Retinal pigment epithelial cell (primary cell): ENCODE measurements around the gene NXN.

ENCODE experiments used
- DNase-seq: peaks from one replicate; pipeline ENCODE4 v3.0.0-alpha.2; 2010; ENCODE audit warnings: low read depth
- H3K4me3 ChIP-seq: 2 replicates; pipeline ENCODE4 v1.5.1; 2011; ENCODE audit warnings: mild to moderate bottlenecking, low read length, control low read depth, moderate library complexity
- CTCF ChIP-seq: conservative IDR thresholded peaks from 2 replicates; pipeline ENCODE4 v1.5.1; 2011; ENCODE audit warnings: low read depth, low read length, control low read depth, inconsistent platforms

The NXN gene

GRCh38 chr17:1011138-1011537 lies 31.6 kb upstream of the NXN start:
- H3K4me3 ChIP-seq = no peak overlapping the region
- DNase-seq = no peak
- TF ChIP-seq CTCF = no peak

- DNase-seq = no peak
- no peak for TF ChIP-seq CTCF
- no peak overlapping the region for H3K4me3 ChIP-seq
These were observed 31.0 kb upstream of the NXN start for GRCh38 chr17:1010586-1010985.

DNA sequence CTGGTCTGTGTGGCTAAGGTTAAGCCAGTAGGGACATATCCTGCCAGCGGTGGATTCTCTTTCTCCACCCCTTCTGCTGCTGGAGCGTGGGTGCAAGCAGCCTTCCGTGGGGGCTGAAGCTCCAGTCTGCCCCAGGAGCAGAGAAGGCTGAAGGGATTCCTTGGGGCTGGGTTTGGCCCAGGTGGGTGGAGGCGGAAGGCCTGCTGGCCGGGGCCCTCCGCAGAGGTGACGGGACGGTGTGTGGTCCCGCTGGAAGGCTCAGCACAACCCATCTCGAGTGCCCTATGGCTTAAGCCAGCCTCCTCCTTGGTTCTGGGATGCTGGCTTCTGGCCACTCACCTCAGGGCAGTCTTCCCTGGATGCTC lies 30.5 kb upstream of the NXN start:
- H3K4me3 ChIP-seq = no peak overlapping the region
- no peak for DNase-seq
- no peak for TF ChIP-seq CTCF

DNA sequence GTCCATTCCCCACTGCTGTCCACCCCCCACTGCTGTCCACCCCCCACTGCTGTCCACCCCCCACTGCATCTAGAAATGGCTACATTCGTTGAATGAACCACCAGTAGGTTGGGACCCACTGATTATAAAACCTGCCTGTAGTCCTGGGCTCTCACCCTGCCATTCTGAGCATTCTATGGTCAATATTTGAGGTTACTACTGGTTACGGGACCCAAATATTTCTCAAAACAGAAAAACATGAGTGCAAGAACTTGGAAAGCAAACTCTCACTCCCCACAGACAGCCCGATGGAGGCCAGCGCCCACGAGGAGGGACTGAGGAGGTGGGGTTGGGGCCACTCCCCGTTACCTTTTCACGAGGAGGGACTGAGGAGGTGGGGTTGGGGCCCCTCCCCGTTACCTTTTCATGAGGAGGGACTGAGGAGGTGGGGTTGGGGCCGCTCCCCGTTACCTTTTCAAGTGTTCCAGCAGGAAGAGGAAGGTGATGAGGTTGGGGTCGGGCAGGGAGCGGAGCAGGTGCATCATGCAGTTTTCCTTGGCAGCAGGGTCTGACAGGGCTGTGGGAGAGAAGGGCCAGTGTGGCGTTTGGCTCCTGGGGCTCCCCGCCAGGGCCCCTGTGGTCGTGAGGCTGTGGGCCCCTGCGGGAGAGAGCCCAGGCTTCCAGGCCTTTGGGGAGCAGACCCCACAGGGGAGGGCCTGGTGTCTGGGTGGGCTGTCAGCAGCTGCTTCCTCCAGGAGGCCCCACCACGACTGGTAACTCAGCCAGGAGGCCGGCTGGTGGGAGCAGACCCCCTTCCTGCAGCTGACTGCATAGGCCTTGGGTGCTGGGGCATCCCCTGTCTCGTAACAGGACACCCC lies 29.9 kb upstream of the NXN start:
- no peak for DNase-seq
- no peak for TF ChIP-seq CTCF
- no peak overlapping the region for H3K4me3 ChIP-seq

GRCh38 chr17:1008008-1008761 lies 28.6 kb upstream of the NXN start:
- H3K4me3 ChIP-seq = no peak overlapping the region
- no peak for DNase-seq
- TF ChIP-seq CTCF = no peak

- no peak overlapping the region for H3K4me3 ChIP-seq
- DNase-seq = no peak
- TF ChIP-seq CTCF = no peak
These were observed 27.9 kb upstream of the NXN start for GRCh38 chr17:1007310-1008007.
